Measurements from ENCODE around the gene PLCD3. TPM values are rescaled to one million over a fixed set of nuclear protein-coding genes. Genes with fewer than 3 reads are reported as not detected.

Gene PLCD3
- polyA plus RNA-seq, 1 donor from 2014 or later: 1.3 TPM

DNA sequence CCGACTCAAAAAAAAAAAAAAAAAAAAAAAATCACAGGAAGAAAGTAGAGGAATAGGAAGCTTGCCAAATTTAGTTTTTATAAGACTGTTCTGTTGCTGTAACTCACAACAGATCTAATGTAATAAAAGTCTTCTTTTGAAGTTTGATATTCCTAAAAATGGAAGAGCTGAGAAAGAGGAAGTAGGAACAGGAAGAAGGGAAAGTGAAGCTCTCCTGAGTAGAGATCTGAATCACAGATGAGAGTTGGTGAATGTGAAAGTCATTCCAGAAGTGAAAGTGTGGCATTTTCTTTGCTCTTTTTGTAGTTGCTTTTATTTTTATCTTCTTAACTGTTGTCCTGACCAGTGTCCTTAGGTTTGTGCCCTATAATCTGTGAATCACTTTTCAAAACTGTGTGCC lies 69.1 kb downstream of the PLCD3 start:
- Histone ChIP-seq H2AFZ (ENCODE audit: low read depth, low read length) (no peak overlapping the region), H3K27me3 (ENCODE audit: insufficient read depth, low read depth, low read length) (no peaks in the 10 kb centered on the region), H3K9me3 (ENCODE audit: low read length) (no peaks in the 10 kb centered on the region), H4K20me1 (ENCODE audit: insufficient read depth) (no peaks in the 10 kb centered on the region), H3K79me2 (replicated peaks; ENCODE audit: insufficient read depth, low read length) (peaks cover 24% of the 10 kb centered on the region), H3F3A (ENCODE audit: insufficient read depth, low read length, poor library complexity, severe bottlenecking) (no peaks in the 10 kb centered on the region), H3K27ac (ENCODE audit: low read length) (no peak overlapping the region), H3K9me2 (ENCODE audit: insufficient read depth, low read length) (no peaks in the 10 kb centered on the region), H3K36me3 (ENCODE audit: insufficient read depth, low read length) (no peaks in the 10 kb centered on the region), H3K4me3 (ENCODE audit: low read length) (no peak overlapping the region), H3K4me2 (ENCODE audit: low read length) (no peak overlapping the region), H3K9ac (ENCODE audit: low read length) (no peak overlapping the region)
- TF ChIP-seq MXI1 (conservative IDR thresholded peaks at IDR 0.05; ENCODE audit: poor library complexity, severe bottlenecking) (no peak), EP300 (conservative IDR thresholded peaks at IDR 0.05; ENCODE audit: poor library complexity, severe bottlenecking) (no peak), RAD21 (conservative IDR thresholded peaks at IDR 0.05) (no peak), SMC3 (conservative IDR thresholded peaks at IDR 0.05; ENCODE audit: poor library complexity) (no peak), TAF1 (IDR thresholded peaks at IDR 0.05; ENCODE audit: low read depth) (no peak), POLR2AphosphoS5 (IDR thresholded peaks at IDR 0.05) (no peak), EZH2 (IDR thresholded peaks at IDR 0.05; ENCODE audit: borderline replicate concordance, insufficient read depth, low read length, poor library complexity, severe bottlenecking) (no peak)
- TF ChIP-seq, protein P1, sequence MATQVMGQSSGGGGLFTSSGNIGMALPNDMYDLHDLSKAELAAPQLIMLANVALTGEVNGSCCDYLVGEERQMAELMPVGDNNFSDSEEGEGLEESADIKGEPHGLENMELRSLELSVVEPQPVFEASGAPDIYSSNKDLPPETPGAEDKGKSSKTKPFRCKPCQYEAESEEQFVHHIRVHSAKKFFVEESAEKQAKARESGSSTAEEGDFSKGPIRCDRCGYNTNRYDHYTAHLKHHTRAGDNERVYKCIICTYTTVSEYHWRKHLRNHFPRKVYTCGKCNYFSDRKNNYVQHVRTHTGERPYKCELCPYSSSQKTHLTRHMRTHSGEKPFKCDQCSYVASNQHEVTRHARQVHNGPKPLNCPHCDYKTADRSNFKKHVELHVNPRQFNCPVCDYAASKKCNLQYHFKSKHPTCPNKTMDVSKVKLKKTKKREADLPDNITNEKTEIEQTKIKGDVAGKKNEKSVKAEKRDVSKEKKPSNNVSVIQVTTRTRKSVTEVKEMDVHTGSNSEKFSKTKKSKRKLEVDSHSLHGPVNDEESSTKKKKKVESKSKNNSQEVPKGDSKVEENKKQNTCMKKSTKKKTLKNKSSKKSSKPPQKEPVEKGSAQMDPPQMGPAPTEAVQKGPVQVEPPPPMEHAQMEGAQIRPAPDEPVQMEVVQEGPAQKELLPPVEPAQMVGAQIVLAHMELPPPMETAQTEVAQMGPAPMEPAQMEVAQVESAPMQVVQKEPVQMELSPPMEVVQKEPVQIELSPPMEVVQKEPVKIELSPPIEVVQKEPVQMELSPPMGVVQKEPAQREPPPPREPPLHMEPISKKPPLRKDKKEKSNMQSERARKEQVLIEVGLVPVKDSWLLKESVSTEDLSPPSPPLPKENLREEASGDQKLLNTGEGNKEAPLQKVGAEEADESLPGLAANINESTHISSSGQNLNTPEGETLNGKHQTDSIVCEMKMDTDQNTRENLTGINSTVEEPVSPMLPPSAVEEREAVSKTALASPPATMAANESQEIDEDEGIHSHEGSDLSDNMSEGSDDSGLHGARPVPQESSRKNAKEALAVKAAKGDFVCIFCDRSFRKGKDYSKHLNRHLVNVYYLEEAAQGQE (IDR thresholded peaks at IDR 0.05; ENCODE audit: borderline replicate concordance): no peak
- TF ChIP-seq, protein P2, sequence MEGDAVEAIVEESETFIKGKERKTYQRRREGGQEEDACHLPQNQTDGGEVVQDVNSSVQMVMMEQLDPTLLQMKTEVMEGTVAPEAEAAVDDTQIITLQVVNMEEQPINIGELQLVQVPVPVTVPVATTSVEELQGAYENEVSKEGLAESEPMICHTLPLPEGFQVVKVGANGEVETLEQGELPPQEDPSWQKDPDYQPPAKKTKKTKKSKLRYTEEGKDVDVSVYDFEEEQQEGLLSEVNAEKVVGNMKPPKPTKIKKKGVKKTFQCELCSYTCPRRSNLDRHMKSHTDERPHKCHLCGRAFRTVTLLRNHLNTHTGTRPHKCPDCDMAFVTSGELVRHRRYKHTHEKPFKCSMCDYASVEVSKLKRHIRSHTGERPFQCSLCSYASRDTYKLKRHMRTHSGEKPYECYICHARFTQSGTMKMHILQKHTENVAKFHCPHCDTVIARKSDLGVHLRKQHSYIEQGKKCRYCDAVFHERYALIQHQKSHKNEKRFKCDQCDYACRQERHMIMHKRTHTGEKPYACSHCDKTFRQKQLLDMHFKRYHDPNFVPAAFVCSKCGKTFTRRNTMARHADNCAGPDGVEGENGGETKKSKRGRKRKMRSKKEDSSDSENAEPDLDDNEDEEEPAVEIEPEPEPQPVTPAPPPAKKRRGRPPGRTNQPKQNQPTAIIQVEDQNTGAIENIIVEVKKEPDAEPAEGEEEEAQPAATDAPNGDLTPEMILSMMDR (IDR thresholded peaks at IDR 0.05; ENCODE audit: poor library complexity, severe bottlenecking): no peak

DNA sequence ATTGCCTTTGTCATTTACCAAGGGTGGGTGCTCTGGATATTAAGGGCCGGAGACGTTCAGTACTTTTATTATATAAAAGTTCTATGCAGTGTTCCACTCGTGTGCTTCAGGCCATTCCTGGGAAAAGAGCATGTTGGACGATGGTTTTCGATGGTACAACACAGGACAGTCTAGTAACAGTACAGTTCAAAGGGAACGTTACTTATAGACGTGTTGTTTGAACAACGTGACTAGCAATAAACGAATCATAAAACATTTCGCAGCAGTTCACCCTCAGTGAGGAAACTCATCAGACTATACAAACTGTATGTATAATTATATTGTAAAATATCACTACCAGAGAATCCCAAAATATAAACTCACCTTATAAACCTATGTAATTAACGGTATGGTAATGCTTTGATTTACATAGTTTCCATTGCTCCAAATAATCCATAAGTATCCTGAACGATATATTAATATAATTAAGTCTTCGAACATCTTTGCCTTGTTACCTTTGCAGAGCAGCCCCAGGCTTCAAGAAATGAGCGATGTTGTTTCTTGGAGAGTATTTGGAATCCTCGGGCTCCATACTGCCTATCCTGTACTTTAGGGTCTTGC lies 70.6 kb downstream of the PLCD3 start:
- no peaks in the 10 kb centered on the region for H3F3A ChIP-seq (ENCODE audit: insufficient read depth, low read length, poor library complexity, severe bottlenecking)
- no peaks in the 10 kb centered on the region for H3K27me3 ChIP-seq (ENCODE audit: insufficient read depth, low read depth, low read length)
- H3K9ac ChIP-seq (ENCODE audit: low read length): peak overlapping the region; percentile 79
- H3K9me2 ChIP-seq (ENCODE audit: insufficient read depth, low read length): no peaks in the 10 kb centered on the region
- peak overlapping the region; percentile 74 for H3K4me3 ChIP-seq (ENCODE audit: low read length)
- H4K20me1 ChIP-seq (ENCODE audit: insufficient read depth): no peaks in the 10 kb centered on the region
- TF ChIP-seq EZH2 (IDR thresholded peaks at IDR 0.05; ENCODE audit: borderline replicate concordance, insufficient read depth, low read length, poor library complexity, severe bottlenecking) (no peak), RAD21 (conservative IDR thresholded peaks at IDR 0.05) (no peak), TAF1 (IDR thresholded peaks at IDR 0.05; ENCODE audit: low read depth) (no peak), SMC3 (conservative IDR thresholded peaks at IDR 0.05; ENCODE audit: poor library complexity) (no peak), POLR2AphosphoS5 (IDR thresholded peaks at IDR 0.05) (no peak), MXI1 (conservative IDR thresholded peaks at IDR 0.05; ENCODE audit: poor library complexity, severe bottlenecking) (no peak), EP300 (conservative IDR thresholded peaks at IDR 0.05; ENCODE audit: poor library complexity, severe bottlenecking) (no peak)
- TF ChIP-seq, protein P1 (IDR thresholded peaks at IDR 0.05; ENCODE audit: borderline replicate concordance): no peak
- TF ChIP-seq, protein P2 (IDR thresholded peaks at IDR 0.05; ENCODE audit: poor library complexity, severe bottlenecking): no peak
- peak overlapping the region; percentile 84 for H3K27ac ChIP-seq (ENCODE audit: low read length)
- H2AFZ ChIP-seq (ENCODE audit: low read depth, low read length): peak overlapping the region; percentile 80
- no peaks in the 10 kb centered on the region for H3K36me3 ChIP-seq (ENCODE audit: insufficient read depth, low read length)
- H3K79me2 ChIP-seq (replicated peaks; ENCODE audit: insufficient read depth, low read length): peaks cover 24% of the 10 kb centered on the region
- H3K9me3 ChIP-seq (ENCODE audit: low read length): no peaks in the 10 kb centered on the region
- peak overlapping the region; percentile 96 for H3K4me2 ChIP-seq (ENCODE audit: low read length)
